Activated CD4-positive, alpha-beta T cell treated with anti-CD3 and anti-CD28 coated beads, Interleukin-2, amount 50 U/mL, for 16 hours (primary cell): ENCODE data around the gene TREM2.
"Not testable (repeated sequence)": the region's sequence is repeated elsewhere in the genome, so short reads cannot be mapped to it uniquely, and the experiment has no call there.

Experiments
- DNase-seq: peaks from one replicate; pipeline ENCODE4 v3.0.0-alpha.2; 2020

Gene TREM2

GRCh38 chr6:41153992-41154625 lies 8.8 kb downstream of the TREM2 start, which contains the start of gene TREML1:
TREML1 (minus strand) TSS chr6:41154347; CDS start chr6:41154288, 59 bp downstream.
- DNase-seq = no peak

GRCh38 chr6:41153451-41153850 lies 9.5 kb downstream of the TREM2 start:
- DNase-seq = no peak

GRCh38 chr6:41150671-41151070 lies 12.2 kb downstream of the TREM2 start:
- no peak for DNase-seq

GRCh38 chr6:41147917-41148316 lies 15.0 kb downstream of the TREM2 start:
- DNase-seq = no peak

- no peak for DNase-seq
Observed at GRCh38 chr6:41136911-41137310, 26.0 kb downstream of the TREM2 start.

GRCh38 chr6:41135062-41135832 lies 27.7 kb downstream of the TREM2 start:
- no peak for DNase-seq

GRCh38 chr6:41132254-41132653 lies 30.7 kb downstream of the TREM2 start:
- DNase-seq = no peak

GRCh38 chr6:41125282-41125681 lies 37.6 kb downstream of the TREM2 start:
- DNase-seq = no peak

GRCh38 chr6:41122918-41123317 lies 40.0 kb downstream of the TREM2 start:
- no peak for DNase-seq

- no peak for DNase-seq
Observed at GRCh38 chr6:41122373-41122772, 40.5 kb downstream of the TREM2 start.

- DNase-seq = no peak
Observed at GRCh38 chr6:41120058-41120457, 42.9 kb downstream of the TREM2 start.

GRCh38 chr6:41119508-41119907 lies 43.4 kb downstream of the TREM2 start:
- no peak for DNase-seq

GRCh38 chr6:41115027-41115426 lies 47.9 kb downstream of the TREM2 start:
- not testable (repeated sequence) for DNase-seq

GRCh38 chr6:41111017-41111416 lies 51.9 kb downstream of the TREM2 start:
- DNase-seq = no peak
